DMS153 (cell line): ENCODE measurements around the gene LCT.
A peak's percentile ranks its signal among the peaks of the same experiment; 100 is the strongest.
"Not testable (repeated sequence)": the region's sequence is repeated elsewhere in the genome, so short reads cannot be mapped to it uniquely, and the experiment has no call there.

Source experiments
- DNase-seq: peaks from one replicate; lab custom pipeline; 2025; lab: John Stamatoyannopoulos, UW

The LCT gene

DNA sequence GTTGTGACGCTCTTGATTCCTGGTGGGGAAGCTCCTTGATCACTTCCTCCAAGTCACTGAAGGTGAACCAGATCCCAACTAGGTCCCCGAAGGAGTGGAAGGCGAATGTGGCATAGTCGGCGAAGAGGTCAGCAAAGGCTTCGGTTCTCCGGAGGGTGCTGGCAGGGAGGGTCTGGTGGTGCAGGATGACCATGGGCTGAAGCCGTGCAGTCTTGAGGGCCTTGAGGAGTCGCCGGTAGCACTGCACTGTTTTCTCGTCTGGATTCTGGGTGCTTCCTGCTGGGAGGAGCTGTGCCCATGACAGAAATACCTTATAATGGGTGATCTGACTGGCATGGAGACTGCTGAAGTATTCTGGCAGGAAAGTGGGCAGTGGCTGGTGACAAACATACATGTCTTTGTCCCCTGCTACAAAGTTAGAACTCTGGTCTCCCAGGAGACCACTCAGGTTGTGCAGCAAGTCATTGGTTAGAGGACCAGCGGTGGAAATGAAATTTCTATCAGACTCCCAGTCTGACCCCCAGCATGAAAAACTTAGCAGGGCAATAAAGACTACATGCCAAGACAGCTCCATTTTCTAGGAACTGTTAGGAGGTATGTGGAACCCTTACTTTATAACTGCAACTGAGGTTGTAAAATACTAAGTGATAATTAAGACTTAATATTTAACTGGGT lies at the start of gene LCT:
Gene LCT (minus strand): TSS at position 589 of the 675 bp plus-strand sequence. CDS start 15 bp downstream, at position 574.
- no peak for DNase-seq

DNA sequence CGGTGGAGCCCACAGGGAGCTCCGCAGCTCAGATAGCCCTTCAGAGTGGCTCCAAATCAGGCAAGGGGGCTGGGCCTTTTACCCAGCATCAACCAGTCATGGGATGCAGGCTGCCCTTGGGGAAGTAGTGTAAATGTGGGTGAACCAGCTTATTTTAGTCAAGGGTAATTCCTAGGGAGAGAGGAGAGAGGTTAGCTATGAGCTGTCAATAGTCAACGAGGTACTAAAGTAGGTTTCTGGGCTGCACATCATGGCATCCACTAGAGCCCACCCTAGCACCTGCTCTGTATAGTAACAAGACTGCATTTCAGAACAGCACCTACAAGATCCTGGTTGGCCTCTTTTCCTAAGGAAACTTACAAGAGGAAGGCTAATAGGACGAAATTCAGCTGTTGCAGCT lies 48.7 kb upstream of the LCT start:
- DNase-seq: no peak

DNA sequence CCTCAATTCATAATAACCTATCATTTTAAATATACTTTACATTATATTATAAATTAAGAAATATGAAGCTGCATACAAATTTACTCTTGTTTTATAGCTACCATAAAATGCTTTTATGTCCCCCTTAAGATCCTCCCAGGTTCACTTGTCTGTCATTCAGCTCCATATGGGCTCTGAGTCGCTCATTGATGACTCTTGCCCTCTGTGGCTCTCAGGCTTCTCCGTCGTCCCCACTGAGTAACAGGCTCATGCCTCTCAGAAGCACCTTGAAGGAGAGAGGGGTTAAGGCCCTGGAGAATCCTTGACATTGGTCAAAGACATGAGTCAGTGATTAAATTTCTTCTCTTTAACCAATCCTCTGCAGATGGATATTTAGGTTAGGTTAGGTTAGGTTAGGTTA lies 45.4 kb upstream of the LCT start:
- DNase-seq: no peak

DNA sequence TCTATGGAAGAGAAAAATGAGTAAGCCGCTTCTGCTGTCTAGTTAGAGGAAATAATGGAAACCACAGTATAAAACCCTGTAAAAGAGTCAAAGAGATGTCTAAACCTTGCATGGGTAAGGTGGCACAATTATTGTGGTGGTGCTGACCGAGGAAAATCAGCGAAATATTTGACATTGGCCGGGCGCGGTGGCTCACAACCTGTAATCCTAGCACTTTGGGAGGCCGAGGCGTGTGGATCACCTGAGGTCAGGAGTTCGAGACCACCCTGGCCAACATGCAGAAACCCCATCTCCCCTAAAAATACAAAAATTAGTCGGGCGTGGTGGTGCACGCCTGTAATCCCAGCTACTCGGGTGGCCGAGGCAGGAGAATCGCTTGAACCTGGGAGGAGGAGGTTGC lies 39.8 kb upstream of the LCT start:
- not testable (repeated sequence) for DNase-seq

DNA sequence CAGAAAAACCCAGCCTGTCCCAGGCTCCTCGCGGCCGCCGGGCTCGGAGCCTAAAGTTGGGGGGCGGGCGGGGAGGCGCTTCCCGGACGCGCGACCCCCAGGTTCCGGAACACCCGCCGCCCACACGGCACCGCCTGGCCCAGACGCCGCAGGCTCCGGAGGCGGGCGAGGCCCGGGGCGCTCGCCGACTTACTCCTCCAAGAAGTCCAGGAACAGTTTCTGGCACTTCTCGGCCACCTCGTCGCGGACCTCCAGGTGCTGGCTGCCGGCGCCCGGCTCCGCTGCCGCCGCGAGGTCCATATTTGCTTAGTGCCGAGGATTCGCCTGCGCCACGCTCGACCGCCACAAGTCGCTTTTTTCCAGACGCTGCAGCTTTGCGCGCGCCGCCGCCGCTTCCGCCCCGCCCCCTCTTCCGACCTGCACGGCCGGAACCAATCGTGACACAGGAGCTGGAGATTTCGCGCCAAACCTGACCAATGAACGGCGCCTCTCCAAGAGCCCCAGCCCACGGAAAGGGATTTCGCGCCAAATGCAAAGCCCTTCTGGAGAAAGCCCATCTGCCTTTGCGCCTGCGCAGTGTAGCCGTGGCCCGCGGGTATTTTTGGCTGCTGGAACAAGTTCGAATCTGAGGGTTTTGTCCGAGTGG lies 39.2 kb upstream of the LCT start, which contains the start of gene MCM6:
Gene MCM6 (minus strand): TSS at position 378 of the 646 bp plus-strand sequence. CDS start 78 bp downstream, at position 300.
- DNase-seq: peak; percentile 98

DNA sequence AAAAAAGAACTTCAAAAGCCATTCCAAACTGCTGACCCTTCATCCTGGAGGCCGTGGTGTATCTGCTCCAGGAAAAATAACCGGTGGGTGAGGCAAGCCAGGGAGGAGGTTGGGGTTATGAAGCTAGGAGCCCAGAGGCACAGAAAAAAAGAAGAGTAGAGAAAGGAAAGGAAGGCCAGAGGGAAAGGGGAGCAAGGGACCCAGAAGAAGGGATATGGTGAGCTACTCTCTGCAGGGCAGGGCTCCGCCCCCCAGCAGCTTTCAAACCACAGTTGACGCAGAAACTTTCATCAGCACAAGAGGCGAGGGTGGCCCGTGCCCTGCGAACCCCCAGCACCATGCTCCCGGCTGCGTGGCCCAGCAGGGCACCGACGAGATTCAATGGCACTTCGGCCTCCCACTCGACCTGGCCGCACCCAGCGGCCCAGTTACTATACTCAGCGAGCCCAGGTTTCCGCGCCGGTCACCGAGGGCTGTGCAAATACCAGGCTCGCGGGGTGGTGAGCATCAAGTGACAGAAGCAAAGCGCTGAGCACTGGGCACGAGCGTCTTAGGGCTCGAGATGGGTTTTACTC lies 38.6 kb upstream of the LCT start:
- DNase-seq: peak; percentile 4

DNA sequence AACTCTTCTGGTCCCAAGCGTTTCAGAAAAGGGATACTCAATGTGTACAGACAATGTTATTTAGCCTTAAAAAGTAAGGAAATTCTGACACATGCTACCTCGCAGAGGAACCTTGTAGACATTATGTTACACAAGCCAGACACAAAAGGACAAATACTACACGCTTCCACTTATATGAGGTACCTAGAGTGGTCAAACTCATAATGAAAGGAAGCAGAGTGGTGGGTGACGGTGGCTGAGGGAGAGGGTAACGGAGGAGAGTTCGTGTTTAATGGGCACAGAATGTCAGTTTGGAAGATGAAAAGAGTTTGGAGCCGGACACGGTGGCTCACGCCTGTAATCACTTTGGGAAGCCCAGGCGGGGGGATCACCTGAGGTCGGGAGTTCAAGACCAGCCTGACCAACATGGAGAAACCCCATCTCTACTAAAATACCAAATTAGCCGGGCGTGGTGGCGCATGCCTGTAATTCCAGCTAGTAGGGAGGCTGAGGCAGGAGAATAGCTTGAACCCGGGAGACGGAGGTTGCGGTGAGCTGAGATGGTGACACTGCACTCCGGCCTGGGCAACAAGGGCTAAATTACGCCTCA lies 37.9 kb upstream of the LCT start:
- no peak for DNase-seq

DNA sequence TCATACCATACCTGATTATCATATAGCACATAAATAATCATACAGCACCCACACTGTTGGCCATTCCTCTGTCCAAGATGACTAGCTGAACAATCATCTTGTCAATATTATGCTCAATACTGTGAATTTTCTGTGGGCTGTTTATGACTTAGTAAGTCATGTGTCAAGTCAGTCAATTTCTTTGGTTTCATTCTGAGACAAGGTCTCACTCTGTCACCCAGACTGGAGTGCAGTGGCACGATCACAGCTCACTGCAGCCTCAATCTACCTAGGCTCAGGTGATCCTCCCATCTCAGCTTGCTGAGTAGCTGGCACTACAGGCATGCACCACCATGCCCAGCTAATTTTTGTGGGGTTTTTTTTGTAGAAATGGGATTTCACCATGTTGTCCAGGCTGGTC lies 33.6 kb upstream of the LCT start:
- no peak for DNase-seq

DNA sequence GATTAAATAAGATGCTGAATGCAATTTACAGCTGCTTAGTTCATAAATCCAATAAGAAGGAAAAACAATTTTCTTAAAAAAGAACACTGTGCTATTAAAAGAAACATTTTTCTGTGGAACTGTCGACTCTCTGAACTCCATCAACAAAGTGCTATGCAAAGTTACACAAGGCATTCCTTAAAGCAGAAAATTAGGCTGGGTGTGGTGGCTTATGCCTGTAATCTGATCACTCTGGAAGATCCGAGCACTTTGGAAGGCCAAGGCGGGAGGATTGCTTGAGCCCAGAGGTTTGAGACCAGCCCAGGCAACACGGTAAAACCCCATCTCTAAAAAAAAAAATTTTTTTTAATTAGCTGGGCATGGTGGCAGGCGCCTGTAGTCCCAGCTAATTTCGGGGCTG lies 26.2 kb upstream of the LCT start:
- DNase-seq: no peak

DNA sequence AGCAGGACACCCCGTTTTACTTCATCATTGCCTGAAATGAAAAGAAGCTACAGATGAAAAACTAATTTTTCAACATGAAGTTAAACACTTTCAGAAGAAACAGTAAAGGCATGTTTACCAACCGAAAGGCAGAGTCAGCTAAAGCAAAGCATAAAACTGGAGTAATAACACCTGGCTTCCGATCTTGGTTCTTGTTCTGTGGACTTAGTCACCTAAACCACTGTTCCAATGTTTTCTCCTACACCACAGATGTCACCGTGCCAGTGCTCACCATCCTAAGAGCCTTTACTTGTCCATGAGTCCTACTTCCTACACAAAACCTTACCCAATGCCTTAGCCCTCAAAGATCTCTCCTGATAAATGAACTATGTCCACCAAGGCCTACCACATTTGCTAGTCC lies 25.7 kb upstream of the LCT start:
- DNase-seq: no peak

DNA sequence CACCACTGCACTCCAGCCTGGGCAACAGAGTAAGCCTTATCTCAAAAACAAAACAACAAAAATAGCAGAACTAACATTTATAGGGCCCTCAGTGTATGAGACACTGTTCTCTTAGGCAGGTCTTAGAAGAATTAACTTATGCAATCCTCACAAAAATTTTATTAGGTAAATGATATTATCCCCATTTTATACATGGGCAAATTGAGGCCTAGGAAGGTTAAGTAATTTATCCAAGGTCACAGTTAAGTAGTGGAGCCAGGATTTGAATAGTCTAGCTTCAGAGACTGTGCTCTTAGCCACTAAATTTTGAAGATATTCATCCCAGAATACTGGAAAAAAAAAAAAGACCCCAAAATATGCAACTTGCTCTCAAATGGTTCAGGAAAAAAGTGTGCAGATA lies 16.4 kb upstream of the LCT start:
- DNase-seq: no peak

DNA sequence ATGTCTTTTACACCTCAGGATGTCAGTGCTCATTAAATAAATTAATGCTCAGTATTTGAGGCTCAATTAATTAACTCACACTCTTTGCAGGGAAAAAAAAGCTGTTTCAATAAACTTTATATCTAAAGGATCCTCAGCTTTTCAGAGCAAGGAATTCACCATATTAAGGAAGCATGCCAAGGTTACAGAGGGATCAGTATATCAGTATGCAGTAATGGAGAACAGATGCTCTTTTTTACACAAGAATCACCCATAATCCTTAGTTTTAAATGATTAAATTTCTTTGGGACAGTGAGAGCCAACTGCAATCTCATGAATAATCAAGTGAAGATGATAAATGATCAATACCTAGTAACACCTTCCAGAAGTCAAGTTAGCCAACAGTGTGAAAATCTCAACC lies 14.9 kb upstream of the LCT start:
- no peak for DNase-seq

DNA sequence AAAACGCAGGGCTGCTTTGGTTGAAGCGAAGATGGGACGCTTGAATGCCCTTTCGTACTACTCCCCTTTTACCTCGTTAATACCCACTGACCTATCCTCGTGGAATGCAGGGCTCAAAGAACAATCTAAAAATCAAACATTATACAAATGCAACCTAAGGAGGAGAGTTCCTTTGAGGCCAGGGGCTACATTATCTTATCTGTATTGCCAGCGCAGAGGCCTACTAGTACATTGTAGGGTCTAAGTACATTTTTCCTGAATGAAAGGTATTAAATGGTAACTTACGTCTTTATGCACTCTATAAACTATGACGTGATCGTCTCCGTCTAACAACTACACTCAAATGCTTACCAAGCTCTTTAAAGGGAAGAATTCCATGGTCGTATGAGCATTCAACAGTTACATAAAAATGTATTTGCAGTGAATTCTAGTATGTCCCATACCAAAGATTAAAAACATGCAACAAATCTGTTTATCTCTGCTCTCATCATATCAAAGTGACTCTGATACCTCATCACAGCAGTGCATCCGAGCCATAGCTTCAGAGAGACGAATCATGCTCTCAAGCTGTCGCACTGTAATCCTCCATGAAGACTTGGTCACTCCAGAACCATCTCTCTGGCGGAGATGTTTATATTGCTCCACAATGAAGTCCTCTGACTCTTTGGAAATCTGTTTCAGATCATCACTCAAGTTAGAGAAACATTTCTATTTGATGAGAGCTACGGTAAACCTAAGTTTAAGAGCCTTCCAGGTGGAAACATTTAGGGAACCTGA lies 14.1 kb upstream of the LCT start:
- DNase-seq: no peak

DNA sequence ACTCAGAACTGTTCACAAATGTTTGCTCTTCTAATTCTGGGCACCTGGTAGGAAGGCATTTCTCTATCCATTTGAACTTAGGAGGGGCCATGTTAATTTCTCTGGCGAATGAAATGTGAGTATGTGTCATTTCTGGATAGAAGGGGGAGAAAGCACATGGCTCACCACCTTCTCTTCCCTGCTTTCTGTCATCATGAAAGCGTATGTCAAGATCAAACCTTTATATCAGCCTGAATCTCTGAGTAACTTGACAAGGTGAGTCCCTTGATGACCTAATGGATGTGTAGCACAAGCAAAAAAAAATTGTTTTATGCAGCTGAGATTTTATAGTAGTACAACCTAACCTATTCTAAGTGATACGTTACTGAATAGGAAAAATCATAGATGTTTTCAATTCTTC lies 12.1 kb upstream of the LCT start:
- no peak for DNase-seq

DNA sequence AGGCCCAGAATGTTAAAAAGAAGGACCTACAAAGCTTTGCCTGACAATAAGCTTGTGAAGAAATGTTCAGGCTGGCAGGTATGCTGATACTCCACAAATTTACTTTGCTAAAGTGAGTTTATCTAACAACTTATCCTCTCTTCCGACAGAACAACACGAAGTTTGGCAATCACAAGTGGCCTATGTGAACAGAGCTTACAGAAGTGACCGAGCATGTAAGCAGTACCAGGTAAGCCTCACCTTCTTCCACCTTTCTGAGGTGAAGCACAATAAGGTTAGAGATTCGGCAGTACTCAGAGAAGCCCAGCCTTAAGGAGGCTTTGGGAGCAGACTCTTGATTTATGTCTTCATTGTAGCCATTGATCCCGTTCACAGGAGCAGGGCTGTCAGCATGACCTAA lies 9.0 kb upstream of the LCT start:
- DNase-seq: no peak

DNA sequence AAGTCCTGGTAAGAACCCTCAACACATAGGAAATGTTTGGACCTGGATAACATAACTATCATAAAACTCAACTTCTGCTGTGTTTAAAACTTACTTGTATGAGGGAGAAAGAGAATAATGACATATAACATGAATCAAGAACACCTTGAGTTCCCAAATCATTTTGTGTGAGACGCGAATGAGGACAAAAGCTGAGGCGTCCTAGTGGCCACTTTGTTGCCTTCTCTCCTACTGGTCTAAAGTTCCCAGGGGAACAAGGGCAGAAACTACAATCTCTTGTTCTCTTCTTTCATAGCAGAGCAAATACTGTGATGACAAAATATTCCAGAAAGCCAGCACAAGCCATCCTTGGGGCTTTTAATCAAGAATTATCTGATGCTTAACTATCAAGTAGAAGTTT lies 8.3 kb upstream of the LCT start:
- DNase-seq: no peak

DNA sequence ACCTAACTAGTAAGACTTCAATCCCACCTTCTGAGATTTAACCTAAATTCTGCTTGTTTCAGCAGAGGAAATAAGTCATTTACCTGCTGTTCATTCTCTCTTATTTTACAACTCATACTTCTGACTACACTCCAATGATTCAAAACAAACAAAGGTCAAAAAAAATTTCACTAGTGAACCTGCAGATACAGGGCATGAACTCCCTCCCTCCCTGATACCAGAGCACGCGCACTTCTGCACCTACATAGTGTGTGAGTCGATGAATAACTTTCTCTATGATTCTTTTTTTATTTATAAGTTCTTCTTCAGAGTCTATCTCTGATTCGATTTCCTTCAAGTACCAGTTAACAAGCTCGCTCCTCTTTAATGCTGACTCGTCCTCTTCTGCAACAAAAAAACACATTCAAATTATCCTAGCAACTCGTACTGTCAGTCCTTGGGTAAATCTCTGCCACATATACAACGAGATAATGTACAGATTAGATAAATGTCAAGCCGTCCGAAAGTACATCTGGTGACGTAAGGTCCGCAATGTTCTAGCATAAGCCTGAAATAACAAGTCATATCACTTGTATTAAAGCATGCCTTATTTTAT lies 7.4 kb upstream of the LCT start:
- no peak for DNase-seq

DNA sequence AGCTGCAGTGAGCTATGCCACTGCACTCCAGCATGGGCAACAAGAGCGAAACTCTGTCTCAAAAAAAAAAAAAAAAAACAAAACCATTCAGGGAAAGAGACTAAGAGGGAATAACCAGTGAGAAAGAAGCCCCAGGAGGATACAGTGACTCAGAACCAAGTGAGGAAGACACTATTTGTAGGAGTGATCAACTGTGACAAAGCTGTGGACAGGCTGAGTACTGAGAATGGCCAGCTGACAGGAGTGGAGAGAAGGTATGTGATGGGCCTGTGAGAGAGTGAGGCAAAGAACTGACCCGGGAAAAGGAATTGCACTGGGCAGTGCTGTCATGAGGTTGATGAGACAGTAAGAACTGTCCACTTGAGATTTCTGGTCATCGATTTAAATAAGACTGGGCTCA lies 6.7 kb upstream of the LCT start:
- no peak for DNase-seq

DNA sequence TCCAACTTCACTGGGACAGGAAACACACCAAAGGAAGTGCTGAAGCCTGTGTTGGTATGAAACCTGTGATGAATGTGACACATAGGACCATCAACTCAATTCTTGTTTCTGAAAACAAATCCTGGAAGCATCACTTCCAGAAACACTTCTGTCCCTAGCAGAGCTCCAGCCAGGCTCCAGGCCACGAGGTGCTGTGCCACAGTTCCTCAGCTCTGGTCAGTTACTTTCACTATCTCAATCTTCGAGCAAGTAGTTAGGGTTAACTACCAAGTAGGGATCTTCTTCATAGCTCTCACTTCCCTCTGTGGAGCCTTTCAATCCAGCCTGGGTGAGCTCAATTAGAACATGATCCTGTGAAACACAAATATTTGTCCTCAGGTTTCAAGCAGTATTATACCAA lies 3.6 kb upstream of the LCT start:
- no peak for DNase-seq

DNA sequence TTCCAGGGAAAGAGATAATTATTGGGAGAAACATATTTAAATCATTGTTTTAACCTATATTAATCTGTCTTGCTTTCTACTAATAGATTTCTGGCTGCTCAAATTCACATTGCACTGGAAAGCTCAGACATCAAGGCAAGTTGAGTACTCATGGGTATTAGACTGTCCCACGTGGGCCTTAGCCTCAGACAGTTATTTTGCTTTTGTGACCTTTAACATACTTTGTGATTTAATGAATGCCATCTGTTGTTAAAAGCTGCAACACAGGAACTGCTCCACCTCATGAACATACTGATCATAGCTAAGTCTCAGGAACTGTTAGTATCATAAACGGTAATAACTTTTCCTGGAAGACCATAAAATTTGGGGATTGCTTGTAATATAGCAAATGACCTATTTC lies 2.7 kb upstream of the LCT start:
- no peak for DNase-seq

DNA sequence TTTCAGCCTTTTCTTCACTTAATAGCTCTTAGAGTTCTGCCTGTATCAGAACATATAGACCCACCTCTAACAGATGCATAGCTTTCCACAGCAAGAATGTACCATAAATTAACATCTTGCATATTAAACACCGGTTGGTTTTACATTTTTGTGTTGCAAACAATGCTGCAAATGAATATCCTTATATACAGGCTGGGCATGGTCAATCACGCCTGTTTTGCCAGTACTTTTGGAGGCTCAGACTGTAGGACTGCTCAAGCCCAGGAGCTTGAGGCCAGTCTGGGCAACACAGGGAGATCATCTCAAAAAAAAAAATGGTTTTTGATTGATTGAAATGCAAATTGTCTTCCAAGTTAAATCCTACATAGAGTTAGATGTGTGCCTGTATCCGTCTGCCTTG lies 1.5 kb upstream of the LCT start:
- no peak for DNase-seq

DNA sequence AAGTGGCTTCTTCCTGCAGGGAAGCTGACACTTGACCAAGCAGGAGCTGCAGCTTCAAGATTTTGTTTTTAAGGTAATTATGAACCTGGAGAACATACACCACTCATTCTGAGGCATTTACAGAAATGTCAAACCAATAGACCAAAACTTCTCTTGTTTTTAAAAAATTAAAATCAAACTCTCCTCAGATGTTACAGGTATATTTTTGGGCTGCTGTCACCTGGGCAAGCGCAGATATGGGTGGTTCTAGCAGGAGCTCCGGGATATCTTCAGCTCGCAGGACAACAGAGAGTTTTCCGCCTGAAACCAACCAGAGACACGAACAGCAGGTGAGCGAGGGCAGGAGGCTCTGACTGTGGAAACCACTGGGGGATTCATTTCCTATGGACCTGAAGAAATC lies 4.1 kb downstream of the LCT start:
- no peak for DNase-seq
